Measurements from ENCODE around the gene KCNH2.

The KCNH2 gene

DNA sequence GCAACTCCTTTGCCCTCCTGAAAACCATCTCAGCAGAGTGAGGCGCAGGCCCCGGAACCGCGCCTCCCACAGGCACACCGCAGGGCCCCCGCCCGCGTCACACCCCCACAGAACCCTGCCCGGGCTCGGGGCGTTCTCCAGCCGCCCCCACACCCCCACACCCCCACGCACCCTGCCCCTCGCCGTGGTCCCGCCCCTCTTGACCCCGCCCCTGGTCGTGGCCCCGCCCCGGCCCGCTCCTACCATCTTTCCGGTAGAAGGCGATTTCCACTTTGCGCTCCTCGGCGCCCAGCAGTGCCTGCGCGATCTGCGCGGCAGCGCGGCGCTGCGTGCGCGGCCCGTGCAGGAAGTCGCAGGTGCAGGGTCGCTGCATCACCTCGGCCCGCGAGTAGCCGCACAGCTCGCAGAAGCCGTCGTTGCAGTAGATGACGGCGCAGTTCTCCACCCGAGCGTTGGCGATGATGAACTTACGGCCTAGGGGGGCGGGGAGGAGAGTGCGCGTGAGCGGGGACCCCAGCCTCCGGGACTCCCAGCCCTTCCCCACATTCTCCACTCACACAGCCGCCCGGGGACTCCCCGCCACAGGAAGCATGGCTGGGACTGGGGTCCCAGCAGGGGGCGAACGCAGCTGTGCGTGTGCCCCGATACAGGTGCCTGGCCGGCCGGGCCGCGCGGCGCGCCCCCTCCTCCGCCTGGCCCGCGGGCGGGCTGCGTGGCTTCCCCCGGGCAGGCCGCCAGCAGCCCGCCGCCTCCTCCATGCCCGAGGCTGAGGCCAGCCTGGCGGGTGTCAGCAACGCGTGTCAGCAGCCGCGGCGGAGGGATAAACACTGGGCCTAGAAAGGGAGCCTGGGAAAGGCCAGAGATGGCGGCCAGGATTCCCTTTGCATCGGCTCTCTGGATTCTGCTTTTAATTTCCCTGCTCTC is 3.4 kb downstream of the KCNH2 start:
- peak; percentile 54 for DNase-seq (ENCODE audit: low spot score)

DNA sequence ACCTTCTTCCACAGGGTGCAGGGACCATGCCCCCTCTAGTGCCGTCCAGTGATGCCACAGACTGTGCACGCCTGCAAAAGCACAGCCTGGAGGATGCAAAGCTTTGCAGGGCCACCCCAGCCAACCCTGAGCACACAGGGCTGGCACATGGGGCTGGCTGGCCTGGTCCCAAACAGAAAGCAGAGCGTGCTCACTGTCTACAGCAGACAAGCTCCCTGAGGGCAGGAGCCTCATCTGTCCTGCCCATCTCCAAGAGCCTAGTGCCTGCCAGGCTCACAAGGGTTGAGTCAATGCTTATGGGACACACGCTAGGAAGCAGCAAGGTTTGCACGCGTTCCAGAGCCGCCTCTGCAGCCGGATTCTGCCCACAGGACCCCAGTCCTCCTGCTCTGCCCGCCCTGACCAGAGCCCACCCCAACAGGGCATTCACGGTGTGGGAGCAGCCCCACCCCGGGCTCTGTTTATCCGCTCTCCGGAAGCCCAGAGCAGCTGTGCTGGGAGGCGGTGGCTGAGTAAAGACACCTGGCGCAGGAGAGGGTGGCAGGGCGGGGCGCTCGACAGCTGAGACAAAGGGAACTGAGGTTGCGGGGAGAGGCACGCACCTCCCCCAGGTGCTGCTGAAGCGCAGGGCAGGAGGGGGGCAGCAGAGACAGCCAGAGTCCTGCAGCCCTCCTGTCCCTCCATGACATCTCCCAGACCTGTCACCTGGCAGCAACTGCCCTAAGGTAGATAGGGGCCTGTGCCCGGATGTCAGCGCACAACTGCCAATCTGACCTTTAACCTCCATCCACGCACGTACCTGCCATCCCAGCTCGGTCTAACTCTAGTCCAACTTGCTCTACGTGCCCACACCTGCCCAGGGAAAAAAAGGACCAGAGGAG is 4.3 kb downstream of the KCNH2 start:
- DNase-seq (ENCODE audit: low spot score): no peak

DNA sequence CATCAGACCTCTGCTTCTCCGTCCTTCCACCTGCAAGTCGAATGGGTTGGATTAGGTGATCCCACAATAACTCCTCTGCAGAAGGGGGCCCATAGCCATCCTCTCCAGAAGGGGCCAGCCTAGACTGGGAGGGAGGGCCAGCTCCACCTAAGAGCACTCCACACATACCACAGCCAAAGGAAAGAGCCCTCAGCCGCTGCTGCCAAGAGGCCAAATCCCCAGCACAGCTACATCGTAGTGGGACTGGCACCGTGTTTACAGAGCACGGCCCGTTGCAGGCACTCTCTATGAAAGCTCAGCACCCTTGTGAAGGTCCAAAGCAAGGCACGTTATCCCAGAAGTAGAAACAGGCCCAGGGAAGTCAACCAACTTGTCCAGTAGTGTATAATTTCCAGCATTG is 5.4 kb downstream of the KCNH2 start:
- DNase-seq (ENCODE audit: low spot score): no peak

DNA sequence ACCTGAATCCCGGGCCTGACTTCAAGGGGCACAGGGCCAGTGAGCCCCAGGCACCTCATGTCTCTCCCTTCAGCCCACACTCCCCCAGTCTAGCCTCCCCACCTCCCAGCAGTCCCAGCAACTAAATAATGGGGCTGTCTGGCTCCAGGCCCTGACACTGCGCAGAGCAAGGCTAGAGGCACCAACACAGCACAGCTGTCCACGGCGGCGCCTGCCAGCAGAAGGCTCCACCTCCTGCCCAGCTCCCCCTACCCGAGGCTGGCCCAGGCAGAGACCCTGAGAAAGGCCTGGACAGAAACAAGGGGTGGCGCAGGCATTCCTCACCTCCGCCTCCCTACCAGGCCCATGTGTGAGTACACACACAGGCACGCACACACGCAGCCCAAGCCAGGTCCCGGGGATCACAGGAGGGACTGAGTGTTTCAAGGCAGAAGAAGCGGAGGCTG is 6.1 kb downstream of the KCNH2 start:
- DNase-seq (ENCODE audit: low spot score): no peak

DNA sequence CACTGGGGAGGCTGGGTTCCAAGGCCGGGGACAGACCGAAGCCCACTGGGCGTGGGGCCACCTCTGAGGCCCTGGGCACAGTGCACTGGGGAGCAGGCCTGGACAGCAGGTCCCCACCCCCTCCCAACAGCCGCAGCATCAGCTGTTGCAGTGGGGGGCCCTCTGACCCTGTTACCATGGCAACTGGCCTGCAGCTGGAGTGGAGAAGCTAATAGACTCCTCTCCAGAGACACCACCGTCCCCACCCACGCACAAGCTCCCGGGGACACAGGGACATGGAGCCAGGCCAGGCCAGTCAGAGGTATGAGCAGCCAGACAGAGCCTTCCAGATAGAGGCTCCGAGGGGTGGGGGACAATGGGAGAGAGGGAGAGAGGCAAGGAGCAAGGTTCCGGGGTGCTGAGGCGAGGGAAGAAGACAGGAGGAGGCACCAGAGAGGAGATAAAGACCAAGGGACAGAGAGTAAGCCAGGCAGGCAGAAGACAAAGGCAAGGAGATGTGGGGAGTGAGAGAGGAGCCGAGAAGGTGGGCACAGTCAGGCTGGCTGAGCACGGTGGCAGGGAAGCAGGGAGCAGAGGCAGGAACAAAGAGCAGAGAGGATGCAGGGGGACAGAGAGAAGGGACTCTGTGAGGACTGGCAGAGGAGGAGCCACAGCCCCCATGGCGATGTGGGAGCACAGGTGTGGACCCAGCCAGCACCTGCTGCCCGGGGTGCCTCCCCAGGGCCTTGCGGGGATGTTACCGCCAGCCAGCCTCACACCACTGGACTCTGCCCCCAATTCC is 6.7 kb downstream of the KCNH2 start:
- no peak for DNase-seq (ENCODE audit: low spot score)

DNA sequence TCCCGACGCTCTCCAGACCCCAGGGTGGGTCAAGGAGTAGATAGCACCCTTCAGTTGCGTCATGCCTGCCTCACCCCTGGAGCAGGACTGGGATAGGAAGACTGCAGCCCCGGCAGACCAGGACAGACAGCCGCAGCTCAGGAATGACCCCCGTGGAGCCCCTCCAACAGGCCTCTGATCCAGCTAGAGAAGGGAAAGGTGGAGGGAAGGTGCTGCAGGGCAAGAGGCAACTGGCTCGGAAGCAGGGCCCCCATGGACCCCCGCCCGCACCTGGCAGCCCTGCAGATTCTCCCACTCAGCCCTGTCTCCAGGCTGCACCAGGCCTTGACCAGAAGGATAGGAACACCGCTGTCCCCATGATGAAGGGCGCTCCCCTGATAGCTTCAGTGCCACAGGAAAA is 7.7 kb downstream of the KCNH2 start:
- DNase-seq (ENCODE audit: low spot score): no peak

DNA sequence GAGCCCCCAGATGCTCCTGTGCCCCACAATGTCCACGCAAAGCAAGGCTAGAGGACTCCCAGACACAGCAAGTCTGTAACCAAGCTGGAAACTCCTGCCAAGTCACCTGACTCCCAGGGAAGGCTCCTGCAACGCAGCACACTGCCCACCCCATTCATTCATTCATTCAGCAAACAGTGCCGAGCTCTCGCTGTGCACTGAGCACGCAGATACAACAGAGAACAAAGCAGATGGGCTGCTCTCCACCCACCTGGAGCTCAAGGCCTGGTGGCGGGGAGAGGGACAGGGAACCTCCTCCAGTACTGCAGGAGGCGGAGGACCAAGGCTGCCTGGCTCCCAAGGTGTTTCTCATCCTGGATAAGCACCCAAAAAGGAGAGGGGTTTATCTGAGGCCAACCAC is 8.6 kb downstream of the KCNH2 start:
- no peak for DNase-seq (ENCODE audit: low spot score)

DNA sequence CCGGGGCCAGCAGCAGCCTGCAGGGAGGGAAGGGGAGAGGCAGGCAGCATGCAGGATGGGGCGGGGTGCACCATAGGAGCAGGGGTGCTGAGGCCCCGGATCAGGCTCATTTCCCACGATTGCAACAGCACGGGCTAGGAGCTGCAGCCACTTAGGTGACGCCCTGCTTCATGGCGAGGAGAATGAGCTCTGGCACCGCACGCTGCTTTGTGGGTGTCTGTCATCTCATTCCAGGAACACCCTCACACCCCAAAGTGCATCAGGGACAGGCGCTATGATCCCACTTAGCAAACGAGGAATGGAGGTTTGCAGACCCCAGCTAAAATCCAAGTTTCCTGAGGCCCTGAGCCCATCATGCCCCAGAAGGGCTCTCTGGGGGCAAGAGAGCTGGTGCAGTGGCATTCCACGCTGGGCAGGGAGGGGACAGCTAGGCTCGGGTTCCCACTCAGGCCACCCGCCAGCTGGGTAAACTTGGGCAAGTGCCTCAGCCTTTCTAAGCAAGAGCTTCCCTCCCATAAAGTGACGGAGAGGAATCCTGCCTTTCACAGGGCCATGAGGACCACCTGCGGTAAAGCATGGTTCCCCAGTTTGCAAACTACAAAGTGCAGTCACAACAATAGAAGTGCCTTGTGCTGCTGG is 9.3 kb downstream of the KCNH2 start:
- DNase-seq (ENCODE audit: low spot score): no peak

DNA sequence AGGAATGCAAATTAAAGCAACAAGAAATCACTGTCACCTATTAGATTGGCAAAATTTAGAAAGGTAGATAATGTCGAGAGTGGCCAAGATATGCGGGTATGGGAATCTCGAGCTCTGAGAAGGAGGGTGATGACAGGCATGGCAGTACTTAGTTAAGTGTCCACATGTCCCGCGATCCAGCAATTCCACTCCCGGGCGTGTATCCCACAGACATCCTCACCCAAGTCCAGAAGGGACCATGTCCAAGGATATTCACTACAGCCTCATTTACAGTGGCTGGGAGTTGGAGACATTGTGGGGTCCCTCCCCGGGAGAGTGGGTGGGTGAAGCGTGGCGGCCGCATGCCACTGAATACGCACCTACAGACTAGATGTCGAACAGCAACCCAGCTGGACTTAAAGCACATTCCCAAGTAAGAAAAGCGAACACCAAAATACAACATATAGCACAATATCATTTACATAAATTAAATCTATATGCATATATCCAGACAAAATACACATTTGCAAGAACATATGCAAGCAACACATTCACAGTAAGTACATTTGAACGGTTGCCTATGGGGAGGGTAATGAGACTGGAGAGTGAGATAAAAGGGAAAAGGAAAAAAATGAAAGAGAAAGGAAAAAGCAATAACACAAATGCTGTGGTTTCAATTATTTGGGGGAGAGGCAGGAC is 9.9 kb downstream of the KCNH2 start:
- DNase-seq (ENCODE audit: low spot score): no peak

DNA sequence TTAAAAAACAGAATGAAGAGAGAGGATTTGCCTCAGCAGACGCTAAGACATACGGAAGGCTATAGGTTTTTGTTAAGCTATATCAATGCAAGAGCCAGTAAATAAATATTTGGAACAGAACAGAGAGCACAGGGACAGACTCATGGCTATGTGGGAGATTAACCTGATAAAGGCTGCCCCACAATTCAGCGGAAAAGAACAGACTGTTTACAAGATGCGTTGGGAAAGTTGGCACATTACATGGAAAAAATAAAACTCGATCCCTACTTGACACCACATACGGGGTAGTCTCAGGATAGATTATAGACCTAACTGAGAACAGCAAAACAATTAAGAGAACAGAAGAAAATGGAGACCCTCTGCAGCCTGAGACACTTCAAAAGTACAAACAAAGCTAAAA is 10.8 kb downstream of the KCNH2 start:
- DNase-seq (ENCODE audit: low spot score): no peak

DNA sequence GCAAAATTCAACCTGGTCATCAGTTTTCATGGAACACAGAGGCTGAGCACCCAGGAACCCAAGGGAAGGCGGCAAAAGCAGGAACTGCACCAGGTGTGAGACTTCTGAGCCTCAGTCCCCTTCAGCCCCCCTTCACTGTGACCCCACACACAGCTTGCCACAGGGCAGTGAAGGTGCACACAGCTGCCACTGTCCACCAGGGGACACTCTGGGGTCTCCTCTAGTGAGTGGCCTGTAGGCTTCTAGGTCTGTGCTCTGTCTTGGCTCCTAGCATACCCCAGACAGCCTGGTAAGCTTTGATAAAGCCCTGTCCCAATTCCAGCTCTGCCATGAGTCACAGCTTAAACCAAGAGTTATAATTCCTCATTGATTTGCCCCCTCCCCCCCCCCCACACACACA is 12.1 kb downstream of the KCNH2 start:
- DNase-seq (ENCODE audit: low spot score): no peak

DNA sequence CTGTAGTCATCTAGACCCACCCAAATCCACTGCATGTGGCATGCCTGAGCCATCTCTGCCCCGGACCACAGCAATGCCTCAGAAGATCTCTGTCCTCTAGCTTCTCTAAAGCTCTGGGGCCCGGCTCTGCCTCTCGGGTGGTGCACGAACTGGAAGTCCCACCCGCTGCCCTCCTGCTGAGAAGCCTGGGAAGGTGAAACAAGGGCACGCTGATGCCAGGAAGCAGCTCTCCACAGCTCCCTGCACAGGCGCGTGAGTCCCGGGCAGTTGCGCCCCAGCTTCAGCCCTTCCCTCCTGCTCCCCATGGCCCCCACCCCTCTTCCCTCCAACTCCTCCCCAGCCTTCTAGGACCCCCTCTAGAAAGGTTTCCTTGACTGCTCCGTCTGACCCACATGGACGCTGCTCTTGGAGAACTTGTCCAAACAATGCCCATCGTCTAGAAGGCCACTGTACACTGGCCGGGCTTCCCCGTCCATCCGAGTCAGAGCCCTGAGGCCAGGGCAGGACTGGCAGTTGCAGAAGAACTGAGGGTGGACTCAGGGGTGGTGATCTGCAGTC is 12.8 kb downstream of the KCNH2 start:
- DNase-seq (ENCODE audit: low spot score): no peak

DNA sequence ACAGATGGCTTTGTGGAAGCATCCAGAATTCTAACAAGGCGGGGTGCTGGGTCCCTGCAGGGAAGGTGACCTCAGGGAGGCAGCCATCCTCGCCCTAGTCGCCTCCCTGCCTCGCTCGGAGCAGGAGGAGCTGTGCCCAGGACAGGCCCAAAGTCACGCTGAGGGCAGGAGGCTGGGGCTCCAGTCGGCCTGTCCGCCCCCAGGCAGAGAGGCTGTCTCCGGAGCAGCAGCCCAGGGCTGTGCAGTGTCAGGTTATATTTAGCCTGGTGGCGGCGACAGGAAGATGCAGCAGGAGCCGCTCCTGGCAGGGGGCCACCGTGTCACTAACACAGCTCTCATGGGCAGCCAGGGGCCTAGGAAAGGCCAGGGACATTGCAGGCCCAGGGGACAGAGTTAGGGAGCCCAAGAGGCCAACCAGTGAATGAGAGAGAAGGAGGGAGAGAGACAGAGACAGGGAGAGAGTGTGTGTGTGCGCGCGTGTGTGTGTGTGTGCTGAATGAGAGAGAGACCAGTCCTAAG is 13.5 kb downstream of the KCNH2 start:
- DNase-seq (ENCODE audit: low spot score): no peak

DNA sequence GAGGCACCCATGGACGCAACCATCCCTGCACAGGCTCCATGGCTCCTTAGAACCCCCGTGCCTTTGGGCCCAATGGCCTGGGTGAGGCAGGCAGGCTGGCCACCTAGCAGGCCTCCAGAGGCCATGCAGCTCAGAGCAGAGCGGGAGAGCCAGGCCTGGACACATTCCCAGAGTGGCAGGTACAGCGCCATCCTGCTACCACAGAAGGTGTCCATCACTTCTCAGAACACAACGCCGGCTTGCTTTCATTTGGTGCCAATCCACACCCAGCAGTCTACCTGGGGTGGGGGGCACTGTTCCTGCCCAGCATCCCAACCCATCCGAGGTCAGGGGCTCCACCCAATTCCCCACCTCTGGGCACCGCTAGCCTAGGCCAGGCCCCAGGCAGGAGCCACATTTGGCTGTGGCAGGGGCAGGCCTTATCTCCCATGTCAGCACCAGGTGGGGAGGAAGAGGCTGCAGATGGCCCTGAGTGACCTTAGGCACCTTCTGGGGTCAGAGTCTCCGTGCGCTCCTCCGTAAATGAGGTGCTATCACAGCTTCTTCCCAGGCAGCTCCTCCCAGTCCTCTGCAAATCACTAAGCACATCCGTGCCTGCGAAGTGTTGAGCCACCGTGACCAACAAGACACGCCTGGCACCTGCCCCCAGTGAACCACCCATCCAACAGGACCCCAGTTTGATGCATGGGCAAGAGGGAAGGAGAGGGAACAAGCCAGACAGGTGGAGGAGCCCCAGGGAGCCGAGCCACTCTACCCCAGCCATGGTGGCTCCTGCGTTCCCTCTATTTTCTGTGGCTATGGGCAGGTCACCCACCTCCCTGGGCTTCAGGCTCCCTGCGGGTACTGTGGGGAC is 14.2 kb downstream of the KCNH2 start:
- no peak for DNase-seq (ENCODE audit: low spot score)

DNA sequence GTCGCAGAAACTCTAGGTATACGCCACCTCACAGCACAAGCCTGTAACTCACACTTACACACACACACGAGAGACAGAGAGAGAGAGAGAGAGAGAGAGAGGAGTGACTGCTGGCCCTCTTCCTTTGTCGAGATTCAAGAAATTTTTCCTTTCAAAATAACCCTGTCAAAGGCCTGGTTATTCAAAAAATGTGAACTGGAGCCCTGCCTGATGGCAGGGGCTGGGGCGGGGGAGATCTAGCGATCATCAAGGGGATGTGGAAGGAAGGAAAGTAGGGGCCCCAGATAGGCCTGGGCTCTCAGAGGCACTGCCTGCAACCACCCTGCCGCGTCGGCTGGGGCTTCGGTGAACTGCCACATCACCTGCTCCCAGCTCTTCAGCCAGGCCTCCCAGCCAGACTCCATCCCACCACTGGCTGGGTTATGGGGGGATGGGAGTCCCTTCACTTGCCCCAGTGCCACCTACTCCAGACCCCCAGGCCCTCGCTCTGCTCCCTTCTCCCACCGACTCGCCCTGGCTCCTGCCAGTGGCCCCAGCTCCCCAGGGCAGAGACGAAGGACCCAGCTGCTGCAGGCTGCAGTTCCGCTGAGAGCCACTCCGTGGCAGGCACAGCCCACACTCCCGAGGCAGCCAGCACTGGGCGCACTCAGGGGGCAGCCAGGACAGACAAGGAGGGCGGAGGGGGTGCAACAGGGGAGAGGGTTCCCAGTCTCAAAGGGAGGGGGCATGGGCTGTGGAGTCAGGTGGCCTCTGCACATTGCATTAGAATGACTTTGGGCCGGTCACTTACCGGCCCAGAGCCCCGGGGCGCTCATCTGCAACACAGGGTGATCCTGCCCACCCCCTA is 15.3 kb downstream of the KCNH2 start:
- peak; percentile 55 for DNase-seq (ENCODE audit: low spot score)

DNA sequence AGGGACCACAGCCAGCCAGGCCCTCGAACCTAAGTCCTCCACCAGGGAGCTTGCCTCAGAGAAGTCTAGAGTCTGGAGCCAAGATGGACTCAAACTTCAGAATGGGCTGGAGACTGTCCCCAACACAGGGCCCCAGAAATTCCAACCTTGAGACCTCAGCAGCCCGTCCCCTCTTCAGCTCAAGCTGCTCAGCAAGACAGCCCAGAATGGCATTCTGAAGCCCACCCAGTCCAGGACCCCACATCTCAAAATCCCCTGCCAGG is 15.9 kb downstream of the KCNH2 start:
- DNase-seq (ENCODE audit: low spot score): no peak

DNA sequence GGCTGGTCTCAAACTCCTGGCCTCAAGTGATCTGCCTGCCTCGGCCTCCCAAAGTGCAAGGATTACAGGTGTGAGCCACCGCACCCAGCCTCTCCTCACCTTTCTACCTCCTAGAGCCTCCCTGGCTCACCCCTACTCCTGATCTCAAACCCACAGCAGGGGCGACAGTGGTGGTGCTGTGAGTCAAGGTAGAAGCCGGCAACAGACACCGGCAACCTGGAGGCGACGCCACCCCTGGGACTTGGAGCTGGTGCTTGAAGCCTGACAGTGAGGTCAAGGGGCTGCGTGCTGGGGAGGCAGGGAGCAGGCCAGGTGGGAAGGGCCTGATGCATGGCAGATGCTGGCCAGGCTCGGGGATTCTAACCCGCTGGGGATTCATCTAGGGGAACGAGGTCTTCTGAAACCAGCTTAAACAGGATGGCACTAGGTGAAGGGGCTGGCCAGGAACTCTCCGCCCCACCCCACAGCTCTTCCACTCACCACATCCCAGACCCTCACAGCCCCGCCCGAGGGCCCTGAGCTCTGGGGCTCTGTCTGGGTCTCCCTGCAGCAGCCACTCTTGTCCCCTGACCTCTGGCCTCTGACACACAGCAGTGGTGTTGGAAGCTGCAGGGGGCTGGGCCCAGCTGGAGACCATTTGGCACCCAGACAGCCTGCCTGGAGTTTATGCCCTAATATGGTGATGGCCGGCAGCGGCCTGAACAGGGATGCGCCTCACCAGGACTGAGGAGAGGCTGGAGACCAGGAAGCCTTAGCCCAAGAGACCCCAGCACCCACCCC is 16.4 kb downstream of the KCNH2 start:
- DNase-seq (ENCODE audit: low spot score): no peak

All from kidney tubule cell (primary cell).